ENCODE results near the gene IRF4.

The IRF4 gene

DNA sequence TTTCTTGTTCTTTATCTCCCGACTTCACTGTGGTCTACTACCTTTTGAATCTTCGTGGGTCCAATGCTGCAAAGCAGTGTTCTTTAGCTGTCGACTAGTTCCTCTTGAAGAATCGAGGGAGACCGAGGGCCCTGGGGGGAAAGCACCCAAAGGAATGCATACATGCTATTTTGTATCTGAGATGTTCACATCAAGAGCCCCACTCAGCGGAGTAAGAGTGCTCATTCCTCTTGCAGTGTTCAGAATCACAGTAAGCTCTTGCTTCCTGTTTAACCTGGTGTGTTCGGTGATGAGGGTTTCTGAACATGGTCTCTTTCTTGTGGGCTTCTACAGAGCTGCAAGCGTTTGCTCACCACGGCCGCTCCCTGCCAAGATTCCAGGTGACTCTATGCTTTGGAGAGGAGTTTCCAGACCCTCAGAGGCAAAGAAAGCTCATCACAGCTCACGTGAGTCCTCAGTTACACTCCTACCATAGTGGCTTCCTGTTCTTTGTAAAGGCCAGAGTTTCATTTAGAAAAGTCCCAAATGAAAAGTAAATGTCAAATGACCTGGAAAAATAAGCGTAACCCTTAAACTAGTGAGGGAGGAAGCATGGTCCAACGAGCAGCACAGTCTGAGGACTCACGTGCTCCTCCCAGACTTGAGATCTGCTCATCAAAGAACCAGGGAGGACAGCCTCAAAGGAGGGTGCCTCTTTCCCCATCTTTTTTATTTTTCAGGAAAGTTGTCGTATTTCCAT, 13.3 kb downstream of the IRF4 start:
- peaks cover 66% of the 10 kb centered on the region for H3K36me3 ChIP-seq (replicated peaks; ENCODE audit: insufficient read depth, low read length)
- TF ChIP-seq, protein P1, sequence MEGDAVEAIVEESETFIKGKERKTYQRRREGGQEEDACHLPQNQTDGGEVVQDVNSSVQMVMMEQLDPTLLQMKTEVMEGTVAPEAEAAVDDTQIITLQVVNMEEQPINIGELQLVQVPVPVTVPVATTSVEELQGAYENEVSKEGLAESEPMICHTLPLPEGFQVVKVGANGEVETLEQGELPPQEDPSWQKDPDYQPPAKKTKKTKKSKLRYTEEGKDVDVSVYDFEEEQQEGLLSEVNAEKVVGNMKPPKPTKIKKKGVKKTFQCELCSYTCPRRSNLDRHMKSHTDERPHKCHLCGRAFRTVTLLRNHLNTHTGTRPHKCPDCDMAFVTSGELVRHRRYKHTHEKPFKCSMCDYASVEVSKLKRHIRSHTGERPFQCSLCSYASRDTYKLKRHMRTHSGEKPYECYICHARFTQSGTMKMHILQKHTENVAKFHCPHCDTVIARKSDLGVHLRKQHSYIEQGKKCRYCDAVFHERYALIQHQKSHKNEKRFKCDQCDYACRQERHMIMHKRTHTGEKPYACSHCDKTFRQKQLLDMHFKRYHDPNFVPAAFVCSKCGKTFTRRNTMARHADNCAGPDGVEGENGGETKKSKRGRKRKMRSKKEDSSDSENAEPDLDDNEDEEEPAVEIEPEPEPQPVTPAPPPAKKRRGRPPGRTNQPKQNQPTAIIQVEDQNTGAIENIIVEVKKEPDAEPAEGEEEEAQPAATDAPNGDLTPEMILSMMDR (IDR thresholded peaks at IDR 0.05; ENCODE audit: low read length): no peak
- TF ChIP-seq EZH2phosphoT487 (IDR thresholded peaks at IDR 0.05; ENCODE audit: low read length): no peak
- no peak for TF ChIP-seq EZH2 (optimal IDR thresholded peaks at IDR 0.05; ENCODE audit: low read depth, low read length)

GRCh38 chr6:408148-408547, 16.6 kb downstream of the IRF4 start:
- Histone ChIP-seq H3F3A (ENCODE audit: insufficient read depth, low read length) (peaks cover 100% of the 10 kb centered on the region), H2AFZ (ENCODE audit: low read length) (no peak overlapping the region), H3K27ac (ENCODE audit: low read length) (peak overlapping the region; percentile 5; the same call in 1 of the 2 replicates), H3K9ac (ENCODE audit: low read length) (no peak overlapping the region), H4K20me1 (ENCODE audit: insufficient read depth, low read length) (peaks cover 87% of the 10 kb centered on the region), H3K4me2 (ENCODE audit: low read depth, low read length) (no peak overlapping the region), H3K4me1 (ENCODE audit: low read length) (peaks cover 10% of the 10 kb centered on the region; the same call in 1 of the 2 replicates), H3K36me3 (replicated peaks; ENCODE audit: insufficient read depth, low read length) (peaks cover 53% of the 10 kb centered on the region), H3K79me2 (ENCODE audit: low read length) (peaks cover 56% of the 10 kb centered on the region), H3K9me3 (replicated peaks; ENCODE audit: insufficient read depth, low read length) (no peaks in the 10 kb centered on the region), H3K9me2 (replicated peaks; ENCODE audit: insufficient read depth, low read length) (no peaks in the 10 kb centered on the region), H3K27me3 (replicated peaks; ENCODE audit: insufficient read depth, low read length) (no peaks in the 10 kb centered on the region), H3K4me3 (ENCODE audit: low read length) (no peak overlapping the region)
- TF ChIP-seq EZH2phosphoT487 (IDR thresholded peaks at IDR 0.05; ENCODE audit: low read length): no peak
- TF ChIP-seq EZH2 (optimal IDR thresholded peaks at IDR 0.05; ENCODE audit: low read depth, low read length): no peak
- TF ChIP-seq, protein P1 (IDR thresholded peaks at IDR 0.05; ENCODE audit: low read length): no peak
- DNase-seq: no peak

More for the DNA sequence above, 13.3 kb downstream of the IRF4 start:
- Histone ChIP-seq H3K9me3 (replicated peaks; ENCODE audit: insufficient read depth, low read length) (no peaks in the 10 kb centered on the region), H3K4me2 (ENCODE audit: low read depth, low read length) (peak overlapping the region; percentile 1; the same call in 1 of the 2 replicates), H3K27ac (ENCODE audit: low read length) (peak overlapping the region; percentile 30; the same call in 1 of the 2 replicates), H3K9ac (ENCODE audit: low read length) (no peak overlapping the region), H4K20me1 (ENCODE audit: insufficient read depth, low read length) (peaks cover 93% of the 10 kb centered on the region), H3K27me3 (replicated peaks; ENCODE audit: insufficient read depth, low read length) (no peaks in the 10 kb centered on the region), H3K79me2 (ENCODE audit: low read length) (peaks cover 89% of the 10 kb centered on the region), H2AFZ (ENCODE audit: low read length) (no peak overlapping the region), H3F3A (ENCODE audit: insufficient read depth, low read length) (peaks cover 100% of the 10 kb centered on the region), H3K9me2 (replicated peaks; ENCODE audit: insufficient read depth, low read length) (no peaks in the 10 kb centered on the region), H3K4me1 (ENCODE audit: low read length) (peaks cover 38% of the 10 kb centered on the region), H3K4me3 (ENCODE audit: low read length) (no peak overlapping the region)
- DNase-seq: no peak

GRCh38 chr6:408599-409102, 17.1 kb downstream of the IRF4 start:
- H3K9me2 ChIP-seq (replicated peaks; ENCODE audit: insufficient read depth, low read length): no peaks in the 10 kb centered on the region
- peaks cover 100% of the 10 kb centered on the region for H3F3A ChIP-seq (ENCODE audit: insufficient read depth, low read length)
- no peaks in the 10 kb centered on the region for H3K27me3 ChIP-seq (replicated peaks; ENCODE audit: insufficient read depth, low read length)
- H3K27ac ChIP-seq (ENCODE audit: low read length): peak overlapping the region; percentile 5; the same call in 1 of the 2 replicates
- peaks cover 82% of the 10 kb centered on the region for H4K20me1 ChIP-seq (ENCODE audit: insufficient read depth, low read length)
- peaks cover 6% of the 10 kb centered on the region; the same call in 1 of the 2 replicates for H3K4me1 ChIP-seq (ENCODE audit: low read length)
- H3K4me3 ChIP-seq (ENCODE audit: low read length): no peak overlapping the region
- DNase-seq: no peak
- peaks cover 50% of the 10 kb centered on the region for H3K36me3 ChIP-seq (replicated peaks; ENCODE audit: insufficient read depth, low read length)
- H3K9ac ChIP-seq (ENCODE audit: low read length): no peak overlapping the region
- no peak overlapping the region for H2AFZ ChIP-seq (ENCODE audit: low read length)
- H3K9me3 ChIP-seq (replicated peaks; ENCODE audit: insufficient read depth, low read length): no peaks in the 10 kb centered on the region
- H3K79me2 ChIP-seq (ENCODE audit: low read length): peaks cover 51% of the 10 kb centered on the region
- TF ChIP-seq, protein P1 (IDR thresholded peaks at IDR 0.05; ENCODE audit: low read length): peak; percentile 27
- no peak for TF ChIP-seq EZH2phosphoT487 (IDR thresholded peaks at IDR 0.05; ENCODE audit: low read length)
- TF ChIP-seq EZH2 (optimal IDR thresholded peaks at IDR 0.05; ENCODE audit: low read depth, low read length): no peak
- H3K4me2 ChIP-seq (ENCODE audit: low read depth, low read length): no peak overlapping the region

All from MM.1S (cell line).